DND-41 (cell line): Measurements from ENCODE around the gene CLIP3.

Experiments used
- ATAC-seq: fragments of 200-7000 bp; cut with Tn5 transposase; 3 replicates; pipeline ENCODE4 v1.9.1; 2021; ENCODE audit warnings: low read depth; ENCODE audit not compliant: insufficient read depth
- DNase-seq: peaks from one replicate; pipeline ENCODE4 v3.0.0-alpha.2; 2020
- H2AFZ ChIP-seq: 2 replicates; pipeline ENCODE4 v1.6.0; 2012; ENCODE audit warnings: low read depth, low read length
- H3K27ac ChIP-seq: 2 replicates; pipeline ENCODE4 v1.5.1; 2012; ENCODE audit warnings: low read length, inconsistent platforms
- H3K27me3 ChIP-seq: fragments of 200-600 bp; sonication (generic); 2 replicates; pipeline ENCODE4 v1.6.0; 2012; ENCODE audit warnings: low read length, mild to moderate bottlenecking, inconsistent platforms; ENCODE audit not compliant: insufficient read depth, poor library complexity
- H3K36me3 ChIP-seq: 2 replicates; pipeline ENCODE4 v1.5.1; 2012; ENCODE audit warnings: low read length, inconsistent platforms; ENCODE audit not compliant: insufficient read depth
- H3K4me1 ChIP-seq: 2 replicates; pipeline ENCODE4 v1.5.1; 2012; ENCODE audit warnings: mild to moderate bottlenecking, low read length; ENCODE audit not compliant: insufficient read depth
- H3K4me2 ChIP-seq: 2 replicates; pipeline ENCODE4 v1.6.0; 2012; ENCODE audit warnings: mild to moderate bottlenecking, moderate library complexity, low read length, inconsistent platforms; ENCODE audit not compliant: insufficient read depth
- H3K4me3 ChIP-seq, 2 experiments: fragments of 200-600 bp in 1 of 2; shearing (Covaris generic) in 1 of 2; 2 replicates each; pipeline ENCODE4 v1.5.1; 2012 to 2016; ENCODE audit warnings: inconsistent platforms in 2 of 2, low read length in 2 of 2, mild to moderate bottlenecking in 2 of 2, low read depth in 1 of 2, moderate library complexity in 1 of 2
- H3K79me2 ChIP-seq: 2 replicates; pipeline ENCODE4 v1.6.0; 2012; ENCODE audit warnings: low read length, inconsistent platforms; ENCODE audit not compliant: insufficient read depth
- H3K9ac ChIP-seq: 2 replicates; pipeline ENCODE4 v1.6.0; 2012; ENCODE audit warnings: low read depth, mild to moderate bottlenecking, inconsistent platforms, low read length, moderate library complexity
- H3K9me3 ChIP-seq: 2 replicates; pipeline ENCODE4 v1.5.1; 2012; ENCODE audit warnings: low read length, moderate library complexity, mild to moderate bottlenecking, inconsistent platforms; ENCODE audit not compliant: insufficient read depth, severe bottlenecking
- H4K20me1 ChIP-seq: 2 replicates; pipeline ENCODE4 v1.6.0; 2012; ENCODE audit warnings: low read length; ENCODE audit not compliant: insufficient read depth
- EZH2 ChIP-seq: IDR thresholded peaks from 3 replicates; pipeline ENCODE4 v1.6.1; 2012; ENCODE audit warnings: borderline replicate concordance, low read depth, mild to moderate bottlenecking, moderate library complexity, low read length, inconsistent platforms; ENCODE audit not compliant: severe bottlenecking
- TF ChIP-seq, protein P1 (sequence below): IDR thresholded peaks from 2 replicates; pipeline ENCODE4 v1.5.1; 2012; ENCODE audit warnings: borderline replicate concordance, low read length, moderate library complexity, mild to moderate bottlenecking; ENCODE audit not compliant: poor library complexity, severe bottlenecking; ENCODE audit errors: extremely low read depth

Gene CLIP3

DNA sequence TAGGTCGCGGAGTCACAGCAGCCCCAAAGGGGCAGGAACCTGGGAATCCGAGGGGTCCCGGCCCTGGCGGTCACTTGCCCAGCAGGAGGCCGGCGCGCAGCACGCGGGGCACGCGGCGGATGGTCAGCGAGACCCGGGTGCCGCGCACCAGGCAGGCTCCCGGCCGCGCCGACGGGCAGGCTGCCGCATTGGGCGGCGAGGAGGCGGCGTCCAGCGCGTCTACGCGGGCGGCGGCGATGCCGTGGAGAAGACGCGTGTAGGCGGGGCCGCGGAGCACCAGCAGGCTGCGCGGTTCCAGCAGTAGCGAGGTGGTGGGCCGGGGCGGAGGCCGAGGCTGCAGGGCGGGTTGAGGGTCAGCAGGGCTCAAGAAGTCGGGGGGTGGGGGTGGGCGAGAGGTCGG is 23.5 kb downstream of the CLIP3 start:
- no peak overlapping the region for H3K9ac ChIP-seq
- no peak overlapping the region for H3K27ac ChIP-seq
- peaks cover 13% of the 10 kb centered on the region for H3K79me2 ChIP-seq
- ATAC-seq (no peak), DNase-seq (no peak)
- H3K4me1 ChIP-seq, result peaks cover 14% of the 10 kb centered on the region
- H2AFZ ChIP-seq, result no peak overlapping the region
- no peaks in the 10 kb centered on the region for H3K27me3 ChIP-seq
- no peak overlapping the region for H3K4me3 ChIP-seq
- no peaks in the 10 kb centered on the region for H4K20me1 ChIP-seq
- no peaks in the 10 kb centered on the region for H3K36me3 ChIP-seq
- H3K4me2 ChIP-seq, result no peak overlapping the region
- H3K9me3 ChIP-seq, result no peaks in the 10 kb centered on the region
- no peak for TF ChIP-seq EZH2
- TF ChIP-seq, protein P1, sequence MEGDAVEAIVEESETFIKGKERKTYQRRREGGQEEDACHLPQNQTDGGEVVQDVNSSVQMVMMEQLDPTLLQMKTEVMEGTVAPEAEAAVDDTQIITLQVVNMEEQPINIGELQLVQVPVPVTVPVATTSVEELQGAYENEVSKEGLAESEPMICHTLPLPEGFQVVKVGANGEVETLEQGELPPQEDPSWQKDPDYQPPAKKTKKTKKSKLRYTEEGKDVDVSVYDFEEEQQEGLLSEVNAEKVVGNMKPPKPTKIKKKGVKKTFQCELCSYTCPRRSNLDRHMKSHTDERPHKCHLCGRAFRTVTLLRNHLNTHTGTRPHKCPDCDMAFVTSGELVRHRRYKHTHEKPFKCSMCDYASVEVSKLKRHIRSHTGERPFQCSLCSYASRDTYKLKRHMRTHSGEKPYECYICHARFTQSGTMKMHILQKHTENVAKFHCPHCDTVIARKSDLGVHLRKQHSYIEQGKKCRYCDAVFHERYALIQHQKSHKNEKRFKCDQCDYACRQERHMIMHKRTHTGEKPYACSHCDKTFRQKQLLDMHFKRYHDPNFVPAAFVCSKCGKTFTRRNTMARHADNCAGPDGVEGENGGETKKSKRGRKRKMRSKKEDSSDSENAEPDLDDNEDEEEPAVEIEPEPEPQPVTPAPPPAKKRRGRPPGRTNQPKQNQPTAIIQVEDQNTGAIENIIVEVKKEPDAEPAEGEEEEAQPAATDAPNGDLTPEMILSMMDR, result no peak

DNA sequence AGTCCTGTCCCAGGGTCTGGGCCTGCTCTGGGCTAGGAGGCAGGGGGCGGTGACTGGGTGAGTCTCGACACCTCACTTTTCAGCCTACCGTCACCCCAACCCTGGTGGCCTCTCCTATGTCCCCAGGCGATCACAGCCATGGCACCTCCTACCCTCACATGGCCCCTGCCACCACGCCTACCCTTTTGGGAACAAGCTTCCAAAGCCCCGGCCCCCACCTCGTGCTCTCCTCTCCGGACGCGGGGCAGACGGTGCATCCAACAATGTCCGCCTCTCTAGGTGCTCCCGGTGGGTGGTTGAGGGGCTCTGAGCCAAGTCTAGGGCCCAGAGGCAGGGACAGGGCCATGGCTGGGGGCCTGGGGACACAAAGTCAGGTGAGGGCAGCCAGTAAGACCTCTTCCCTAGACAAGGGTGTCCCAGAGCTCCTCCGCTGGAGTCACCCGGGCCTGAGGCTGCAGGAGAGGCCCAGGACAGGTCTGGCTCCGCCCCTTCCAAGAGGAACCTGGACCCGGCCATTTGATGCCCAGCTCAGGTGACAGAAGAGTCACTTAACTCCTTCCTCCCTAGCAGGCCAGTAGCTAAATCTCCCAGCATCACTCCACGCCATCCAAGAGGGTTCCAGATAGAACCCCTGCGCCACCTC is 24.2 kb downstream of the CLIP3 start, which contains the start of gene SYNE4:
Gene SYNE4, minus strand, starts transcription at position 478 of the 643 bp plus-strand sequence. Its CDS starts 132 bp downstream, at position 346.
- TF ChIP-seq EZH2, result no peak
- TF ChIP-seq, protein P1, result no peak
- H3K27me3 ChIP-seq, result no peaks in the 10 kb centered on the region
- H3K9me3 ChIP-seq, result no peaks in the 10 kb centered on the region
- ATAC-seq, result no peak
- H3K27ac ChIP-seq, result no peak within 1 kb of the TSS
- H3K4me2 ChIP-seq, result no peak within 1 kb of the TSS
- H3K4me1 ChIP-seq, result peaks cover 10% of the 10 kb centered on the region
- DNase-seq, result no peak
- H3K79me2 ChIP-seq, result peaks cover 8% of the 10 kb centered on the region
- H4K20me1 ChIP-seq, result no peaks in the 10 kb centered on the region
- no peak within 1 kb of the TSS for H3K9ac ChIP-seq
- H3K36me3 ChIP-seq, result no peaks in the 10 kb centered on the region
- no peak within 1 kb of the TSS for H2AFZ ChIP-seq
- H3K4me3 ChIP-seq, result no peak within 1 kb of the TSS

DNA sequence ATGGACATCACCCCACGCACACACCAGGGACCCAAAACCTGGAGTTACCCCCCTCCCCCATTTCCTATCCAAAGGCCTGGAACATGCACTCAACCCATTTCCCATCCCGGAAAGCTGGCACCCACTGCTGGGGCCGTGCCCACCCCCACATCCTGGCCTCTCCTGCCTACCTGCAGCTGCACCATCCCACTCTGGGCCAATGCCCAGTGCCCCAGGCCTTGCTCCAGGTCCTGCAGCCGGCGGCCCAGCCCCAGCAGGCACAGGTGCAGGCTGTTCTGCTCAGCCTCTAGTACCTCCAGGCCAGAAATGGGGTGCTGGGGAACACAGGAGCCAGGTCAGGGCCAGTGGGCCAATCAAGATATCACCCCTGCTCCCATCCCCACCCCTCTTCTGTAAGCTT is 25.7 kb downstream of the CLIP3 start:
- TF ChIP-seq, protein P1, result no peak
- Histone ChIP-seq H3K9ac (no peak overlapping the region), H3K27ac (no peak overlapping the region), H3K4me3 (no peak overlapping the region), H3K27me3 (no peaks in the 10 kb centered on the region), H4K20me1 (peaks cover 3% of the 10 kb centered on the region; the same call in 1 of the 2 replicates), H3K4me1 (no peaks in the 10 kb centered on the region), H3K36me3 (no peaks in the 10 kb centered on the region), H3K9me3 (no peaks in the 10 kb centered on the region), H3K4me2 (no peak overlapping the region), H3K79me2 (no peaks in the 10 kb centered on the region), H2AFZ (no peak overlapping the region)
- DNase-seq, result no peak
- no peak for ATAC-seq
